ENCODE results near the gene LCE3D.

Gene LCE3D

DNA sequence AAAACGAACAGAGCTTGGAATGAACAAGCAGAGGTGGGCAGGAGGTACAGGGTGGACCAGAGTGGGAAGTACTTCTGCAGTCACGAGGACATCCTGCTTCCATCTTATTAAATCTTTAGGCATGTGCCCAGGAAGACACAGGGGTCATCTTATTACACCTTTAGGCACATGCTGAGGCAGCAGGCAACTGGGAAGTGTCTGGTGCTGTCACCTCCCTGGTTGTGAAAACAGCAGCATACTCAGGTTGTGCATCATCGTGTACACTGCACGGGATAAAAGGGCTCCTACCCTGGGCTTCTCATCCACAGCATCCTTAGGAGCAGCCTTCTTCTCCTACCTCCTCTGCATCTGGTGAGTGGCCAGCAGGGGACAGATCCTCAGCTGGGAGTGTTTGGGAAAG lies 19.6 kb upstream of the LCE3D start, which contains the start of gene LCE3C:
Gene LCE3C, plus strand, starts transcription at position 301 of the 400 bp plus-strand sequence. CDS start 498 bp downstream, outside the sequence.
- H3K9me2 ChIP-seq (replicated peaks; ENCODE audit: low read depth, low read length): no peaks in the 10 kb centered on the region

GRCh38 chr1:152596986-152597385 lies 16.7 kb upstream of the LCE3D start:
- TF ChIP-seq EZH2phosphoT487 (IDR thresholded peaks at IDR 0.05; ENCODE audit: borderline replicate concordance): no peak
- no peak for TF ChIP-seq CTCF (conservative IDR thresholded peaks at IDR 0.05; ENCODE audit: low read length)
- Histone ChIP-seq H3K36me3 (ENCODE audit: insufficient read depth, low read length) (no peaks in the 10 kb centered on the region), H3K4me2 (ENCODE audit: low read depth, low read length, poor library complexity, severe bottlenecking) (no peak overlapping the region), H3K27me3 (ENCODE audit: insufficient read depth, low read length, poor library complexity, severe bottlenecking) (no peaks in the 10 kb centered on the region), H3K9ac (ENCODE audit: low read depth, low read length, poor library complexity, severe bottlenecking) (no peak overlapping the region), H4K20me1 (ENCODE audit: insufficient read depth, low read length, poor library complexity, severe bottlenecking) (no peaks in the 10 kb centered on the region), H3K9me3 (ENCODE audit: insufficient read depth, low read depth, low read length) (no peaks in the 10 kb centered on the region), H3K79me2 (ENCODE audit: insufficient read depth, low read length) (no peaks in the 10 kb centered on the region), H3K4me1 (ENCODE audit: insufficient read depth, low read length, poor library complexity, severe bottlenecking) (no peaks in the 10 kb centered on the region), H3K4me3 (ENCODE audit: low read length, poor library complexity, severe bottlenecking) (no peak overlapping the region), H3F3A (ENCODE audit: low read depth) (no peaks in the 10 kb centered on the region), H2AFZ (ENCODE audit: low read length) (no peak overlapping the region), H3K9me2 (replicated peaks; ENCODE audit: low read depth, low read length) (no peaks in the 10 kb centered on the region)

More for the DNA sequence above, 19.6 kb upstream of the LCE3D start, which contains the start of gene LCE3C:
- H3K4me1 ChIP-seq (ENCODE audit: insufficient read depth, low read length, poor library complexity, severe bottlenecking): no peaks in the 10 kb centered on the region
- H3F3A ChIP-seq (ENCODE audit: low read depth): no peaks in the 10 kb centered on the region
- H3K27me3 ChIP-seq (ENCODE audit: insufficient read depth, low read length, poor library complexity, severe bottlenecking): no peaks in the 10 kb centered on the region
- H3K4me3 ChIP-seq (ENCODE audit: low read length, poor library complexity, severe bottlenecking): no peak within 1 kb of the TSS
- H3K9ac ChIP-seq (ENCODE audit: low read depth, low read length, poor library complexity, severe bottlenecking): no peak within 1 kb of the TSS
- H3K36me3 ChIP-seq (ENCODE audit: insufficient read depth, low read length): no peaks in the 10 kb centered on the region
- H4K20me1 ChIP-seq (ENCODE audit: insufficient read depth, low read length, poor library complexity, severe bottlenecking): no peaks in the 10 kb centered on the region
- no peaks in the 10 kb centered on the region for H3K9me3 ChIP-seq (ENCODE audit: insufficient read depth, low read depth, low read length)
- no peaks in the 10 kb centered on the region for H3K79me2 ChIP-seq (ENCODE audit: insufficient read depth, low read length)
- no peak within 1 kb of the TSS for H3K4me2 ChIP-seq (ENCODE audit: low read depth, low read length, poor library complexity, severe bottlenecking)
- no peak within 1 kb of the TSS for H2AFZ ChIP-seq (ENCODE audit: low read length)
- TF ChIP-seq EZH2phosphoT487 (IDR thresholded peaks at IDR 0.05; ENCODE audit: borderline replicate concordance): no peak
- TF ChIP-seq CTCF (conservative IDR thresholded peaks at IDR 0.05; ENCODE audit: low read length): no peak

GRCh38 chr1:152585586-152585985 lies 5.3 kb upstream of the LCE3D start:
- no peak overlapping the region for H3K4me3 ChIP-seq (ENCODE audit: low read length, poor library complexity, severe bottlenecking)
- TF ChIP-seq CTCF (conservative IDR thresholded peaks at IDR 0.05; ENCODE audit: low read length) (no peak), EZH2phosphoT487 (IDR thresholded peaks at IDR 0.05; ENCODE audit: borderline replicate concordance) (no peak)
- no peaks in the 10 kb centered on the region for H3K9me2 ChIP-seq (replicated peaks; ENCODE audit: low read depth, low read length)
- no peak overlapping the region for H3K4me2 ChIP-seq (ENCODE audit: low read depth, low read length, poor library complexity, severe bottlenecking)
- H3K9ac ChIP-seq (ENCODE audit: low read depth, low read length, poor library complexity, severe bottlenecking): no peak overlapping the region
- H3K27me3 ChIP-seq (ENCODE audit: insufficient read depth, low read length, poor library complexity, severe bottlenecking): no peaks in the 10 kb centered on the region
- H3K4me1 ChIP-seq (ENCODE audit: insufficient read depth, low read length, poor library complexity, severe bottlenecking): no peaks in the 10 kb centered on the region
- H3K9me3 ChIP-seq (ENCODE audit: insufficient read depth, low read depth, low read length): no peaks in the 10 kb centered on the region
- H3K36me3 ChIP-seq (ENCODE audit: insufficient read depth, low read length): no peaks in the 10 kb centered on the region
- no peak overlapping the region for H2AFZ ChIP-seq (ENCODE audit: low read length)
- no peaks in the 10 kb centered on the region for H3F3A ChIP-seq (ENCODE audit: low read depth)
- H4K20me1 ChIP-seq (ENCODE audit: insufficient read depth, low read length, poor library complexity, severe bottlenecking): no peaks in the 10 kb centered on the region
- no peaks in the 10 kb centered on the region for H3K79me2 ChIP-seq (ENCODE audit: insufficient read depth, low read length)
